C4-2B (cell line): ENCODE results near the gene SLC25A51.

Source experiments
- ZFX ChIP-seq: fragments of 450-650 bp; IDR thresholded peaks from 2 replicates; pipeline ENCODE4 v1.6.1; 2017
- TF ChIP-seq, protein P1 (sequence below): fragments of 450-650 bp; conservative IDR thresholded peaks from 2 replicates; pipeline ENCODE4 v1.5.1; 2017; ENCODE audit warnings: mild to moderate bottlenecking

DNA sequence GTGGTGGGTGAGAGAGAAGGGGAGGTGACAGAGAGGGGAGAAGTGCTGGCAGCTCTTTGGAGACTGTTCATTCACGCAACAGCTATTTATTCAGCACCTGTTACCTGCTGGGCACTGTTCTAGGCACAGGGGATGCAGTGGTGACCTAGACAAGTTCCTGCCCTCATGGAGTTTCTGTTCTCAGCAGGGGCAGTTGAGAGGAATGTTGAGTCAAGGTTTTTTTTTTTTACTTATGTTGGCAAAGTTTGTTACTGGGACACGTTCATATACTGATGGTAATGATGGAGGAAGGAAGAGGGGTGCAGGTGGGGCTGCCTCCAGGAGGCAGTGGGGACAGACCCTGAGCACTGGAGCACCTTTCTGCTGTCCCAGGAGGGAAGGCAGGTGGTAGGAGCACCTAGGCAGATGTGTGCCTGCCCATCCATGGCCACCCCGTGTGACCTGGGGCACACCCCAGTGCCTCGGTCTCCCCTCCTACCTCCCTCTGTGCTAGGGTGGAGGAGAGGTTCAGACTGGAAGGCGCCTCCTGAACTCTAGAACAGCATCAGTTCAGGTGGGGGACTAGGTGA is 49.4 kb upstream of the SLC25A51 start:
- TF ChIP-seq, protein P1, sequence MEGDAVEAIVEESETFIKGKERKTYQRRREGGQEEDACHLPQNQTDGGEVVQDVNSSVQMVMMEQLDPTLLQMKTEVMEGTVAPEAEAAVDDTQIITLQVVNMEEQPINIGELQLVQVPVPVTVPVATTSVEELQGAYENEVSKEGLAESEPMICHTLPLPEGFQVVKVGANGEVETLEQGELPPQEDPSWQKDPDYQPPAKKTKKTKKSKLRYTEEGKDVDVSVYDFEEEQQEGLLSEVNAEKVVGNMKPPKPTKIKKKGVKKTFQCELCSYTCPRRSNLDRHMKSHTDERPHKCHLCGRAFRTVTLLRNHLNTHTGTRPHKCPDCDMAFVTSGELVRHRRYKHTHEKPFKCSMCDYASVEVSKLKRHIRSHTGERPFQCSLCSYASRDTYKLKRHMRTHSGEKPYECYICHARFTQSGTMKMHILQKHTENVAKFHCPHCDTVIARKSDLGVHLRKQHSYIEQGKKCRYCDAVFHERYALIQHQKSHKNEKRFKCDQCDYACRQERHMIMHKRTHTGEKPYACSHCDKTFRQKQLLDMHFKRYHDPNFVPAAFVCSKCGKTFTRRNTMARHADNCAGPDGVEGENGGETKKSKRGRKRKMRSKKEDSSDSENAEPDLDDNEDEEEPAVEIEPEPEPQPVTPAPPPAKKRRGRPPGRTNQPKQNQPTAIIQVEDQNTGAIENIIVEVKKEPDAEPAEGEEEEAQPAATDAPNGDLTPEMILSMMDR = no peak
- TF ChIP-seq ZFX = no peak
